GM18873 (cell line): ENCODE results near the gene FSIP1.
"Not testable (repeated sequence)": the region's sequence is repeated elsewhere in the genome, so short reads cannot be mapped to it uniquely, and the experiment has no call there.

Source experiments
- ATAC-seq: cut with Tn5 transposase; IDR thresholded peaks from one replicate; pipeline ENCODE4 v1.9.1; 2021; ENCODE audit warnings: mild to moderate bottlenecking, moderate library complexity, moderate number of reproducible peaks; ENCODE audit not compliant: unreplicated experiment, low FRiP score

The FSIP1 gene

GRCh38 chr15:39782441-39783138 is at the start of gene FSIP1:
TSS of gene FSIP1 (minus strand) at chr15:39782841. CDS start at chr15:39776524, 6,317 bp downstream.
- peak; percentile 90 for ATAC-seq

DNA sequence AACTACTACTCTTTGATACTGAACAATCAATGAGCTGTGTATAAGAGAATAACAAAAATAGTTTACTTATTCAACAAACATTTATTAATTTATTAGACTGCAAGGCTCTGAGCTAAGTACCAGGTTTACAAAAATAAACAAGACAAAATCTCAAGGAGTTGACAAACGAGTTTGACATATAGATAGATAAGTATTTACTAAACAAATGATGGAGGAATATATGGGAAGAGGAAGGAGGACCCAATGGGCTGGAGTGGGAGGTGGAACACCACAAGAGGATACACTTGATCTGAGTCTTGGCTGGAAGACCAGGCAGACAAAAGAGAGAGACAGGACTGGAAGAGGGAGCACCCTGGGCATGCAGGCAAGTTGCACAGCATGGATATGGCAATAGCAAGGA is 47.5 kb upstream of the FSIP1 start:
- no peak for ATAC-seq

DNA sequence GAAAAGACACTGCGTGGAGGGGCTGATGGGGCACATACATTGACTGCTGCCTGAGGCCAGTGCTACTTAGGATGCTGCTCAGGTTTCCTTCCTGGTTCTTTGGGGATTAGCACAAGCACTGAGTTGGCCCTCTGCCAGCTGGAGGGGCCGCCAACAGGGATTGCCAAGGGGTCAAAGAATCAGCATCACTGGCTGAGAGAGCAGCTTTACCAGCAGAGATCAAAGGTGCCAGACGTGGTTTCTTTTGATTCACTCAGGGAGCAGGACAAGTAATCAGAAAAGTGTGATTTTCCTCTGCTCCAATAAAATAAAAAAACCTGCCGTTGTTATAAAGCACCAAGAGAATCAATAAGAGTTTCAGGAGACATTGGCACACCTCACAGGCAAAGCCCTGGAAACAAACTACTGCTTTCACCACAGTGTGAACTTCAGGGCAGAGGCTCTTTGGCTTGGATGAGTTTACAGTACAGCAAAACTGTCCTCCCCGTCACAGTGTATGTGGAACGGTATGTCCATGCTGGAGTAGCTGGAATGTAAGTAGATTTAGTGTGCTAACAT is 45.8 kb upstream of the FSIP1 start:
- ATAC-seq: no peak

DNA sequence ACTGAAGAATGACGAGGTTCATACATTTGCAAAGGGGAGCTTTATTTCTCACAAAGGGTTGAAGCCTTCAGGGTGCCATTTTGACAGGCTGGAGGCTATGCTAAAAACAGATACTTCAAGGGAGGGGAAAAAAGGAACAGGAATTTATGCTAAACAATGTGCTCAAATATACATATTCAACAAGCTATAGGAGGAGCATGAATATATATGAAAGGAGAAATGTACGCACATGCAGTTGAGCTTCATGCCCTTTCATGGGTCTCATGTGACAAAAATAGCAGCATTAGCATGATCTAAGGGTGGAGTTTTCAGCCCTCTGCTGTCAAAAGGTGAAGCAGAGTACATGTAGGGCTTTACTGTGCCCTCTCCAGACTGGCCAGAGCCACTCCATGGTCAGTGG is 44.3 kb upstream of the FSIP1 start:
- no peak for ATAC-seq

- ATAC-seq: no peak
Observed at GRCh38 chr15:39823634-39824033, 41.0 kb upstream of the FSIP1 start.

GRCh38 chr15:39820050-39820602 is 37.5 kb upstream of the FSIP1 start:
- ATAC-seq: no peak

DNA sequence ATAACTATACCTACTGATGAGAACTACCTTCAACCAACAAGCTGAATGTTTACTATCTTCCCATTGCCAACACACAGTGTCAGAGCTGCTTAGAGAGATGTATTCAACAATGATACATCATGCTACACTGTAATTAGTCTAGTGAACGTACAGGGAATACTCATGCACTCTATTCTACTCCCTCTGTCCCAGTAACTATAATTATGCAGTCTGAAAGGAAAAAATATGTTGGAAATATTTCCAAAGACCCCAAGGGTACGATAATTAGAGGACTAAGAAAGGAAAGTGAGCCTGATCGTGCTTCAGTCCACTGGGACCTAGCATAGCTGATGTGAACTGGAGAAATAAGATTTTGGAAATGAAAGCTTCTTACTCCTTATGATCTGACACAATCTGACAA is 36.9 kb upstream of the FSIP1 start:
- no peak for ATAC-seq

DNA sequence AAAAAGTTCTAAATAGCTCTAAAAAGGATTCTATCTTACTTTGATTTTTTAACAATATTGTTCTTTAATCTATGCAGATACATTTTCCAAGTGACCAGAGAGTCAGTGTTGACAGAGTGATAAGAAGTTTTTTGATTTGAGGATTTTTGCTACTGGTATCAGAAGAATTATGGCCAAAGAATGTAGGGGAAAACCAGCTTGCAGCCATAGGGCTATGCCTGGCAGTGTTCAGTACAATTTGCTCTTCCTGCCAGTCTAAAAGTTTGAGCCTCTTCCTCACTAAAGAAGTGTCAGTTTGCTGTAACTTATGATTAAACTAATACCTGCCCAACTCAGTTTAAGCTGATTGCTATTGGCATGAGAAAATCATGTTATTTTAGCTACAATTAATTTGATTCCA is 35.3 kb upstream of the FSIP1 start:
- no peak for ATAC-seq

DNA sequence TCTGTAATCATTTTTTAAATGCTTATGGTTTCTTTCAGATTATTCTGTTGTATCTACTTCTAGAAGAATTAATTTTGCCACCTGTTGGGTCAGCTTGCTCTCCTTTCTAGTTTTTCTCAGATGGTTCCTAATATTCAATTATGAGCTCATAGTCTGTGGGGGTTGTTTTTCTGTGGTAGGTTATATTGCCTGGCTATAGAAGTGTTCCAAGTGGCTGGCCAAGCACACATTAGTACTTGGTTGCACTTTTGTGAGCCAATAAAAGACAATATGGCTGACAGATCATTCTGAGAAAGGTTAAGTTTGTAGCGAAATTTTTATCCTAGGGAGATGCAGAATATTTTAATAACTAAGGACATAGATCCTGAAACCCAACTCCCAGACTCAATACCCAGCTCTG is 31.8 kb upstream of the FSIP1 start:
- no peak for ATAC-seq

DNA sequence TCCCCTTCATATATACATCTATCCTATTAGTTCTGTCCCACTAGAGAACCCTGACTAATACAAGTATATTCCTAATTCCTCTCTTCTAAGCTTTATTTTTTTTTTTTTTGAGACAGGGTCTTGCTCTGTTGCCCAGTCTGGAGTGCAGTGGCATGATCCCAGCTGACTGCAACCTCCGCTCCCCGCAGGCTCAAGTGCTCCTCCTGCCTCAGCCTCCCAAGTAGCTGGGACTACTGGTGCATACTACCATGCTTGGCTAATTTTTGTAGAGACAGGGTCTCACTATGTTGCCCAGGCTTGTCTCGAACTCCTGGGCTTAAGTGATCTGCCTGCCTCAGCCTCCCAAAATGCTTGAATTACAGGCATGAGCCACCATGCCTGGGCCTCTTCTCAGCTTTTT is 30.0 kb upstream of the FSIP1 start:
- ATAC-seq: not testable (repeated sequence)

GRCh38 chr15:39808909-39809308 is 26.3 kb upstream of the FSIP1 start:
- ATAC-seq: no peak

DNA sequence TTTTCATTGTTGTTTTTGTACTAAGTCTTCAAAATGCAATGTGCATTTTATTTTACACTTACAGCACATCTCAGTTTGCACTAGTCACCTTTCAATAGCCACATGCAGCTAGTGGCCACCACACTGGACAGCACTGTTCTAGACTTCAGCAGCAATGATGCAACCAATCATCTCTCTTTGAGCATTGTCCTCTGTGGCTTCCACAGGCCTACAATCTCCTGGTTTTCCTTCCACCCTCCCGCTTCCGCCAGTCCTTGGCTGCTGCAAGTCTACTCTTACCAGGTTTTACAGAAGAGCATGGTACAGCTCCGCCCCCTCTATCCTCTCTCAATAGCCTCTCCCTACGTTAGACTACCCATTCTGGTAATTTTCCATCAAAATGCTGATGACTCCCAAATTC is 25.1 kb upstream of the FSIP1 start:
- no peak for ATAC-seq

DNA sequence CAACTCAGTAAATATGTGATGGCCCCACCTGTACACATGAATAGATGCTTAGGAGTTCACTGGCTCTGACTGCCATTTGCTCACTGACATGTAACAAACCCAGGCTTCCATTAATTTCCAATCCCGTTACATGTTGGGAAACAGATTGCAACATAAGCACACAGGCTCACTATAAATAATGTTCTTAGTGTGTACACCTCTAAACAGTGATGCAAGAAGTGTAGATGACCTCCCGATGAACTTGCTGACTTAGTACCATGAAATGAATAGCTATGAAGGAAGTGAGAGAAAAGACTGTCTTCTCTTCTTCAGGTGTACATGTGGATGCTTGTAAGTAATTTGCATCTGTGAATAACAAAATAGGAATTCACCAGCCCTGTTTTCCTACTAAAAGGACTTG is 21.4 kb upstream of the FSIP1 start:
- ATAC-seq: no peak

DNA sequence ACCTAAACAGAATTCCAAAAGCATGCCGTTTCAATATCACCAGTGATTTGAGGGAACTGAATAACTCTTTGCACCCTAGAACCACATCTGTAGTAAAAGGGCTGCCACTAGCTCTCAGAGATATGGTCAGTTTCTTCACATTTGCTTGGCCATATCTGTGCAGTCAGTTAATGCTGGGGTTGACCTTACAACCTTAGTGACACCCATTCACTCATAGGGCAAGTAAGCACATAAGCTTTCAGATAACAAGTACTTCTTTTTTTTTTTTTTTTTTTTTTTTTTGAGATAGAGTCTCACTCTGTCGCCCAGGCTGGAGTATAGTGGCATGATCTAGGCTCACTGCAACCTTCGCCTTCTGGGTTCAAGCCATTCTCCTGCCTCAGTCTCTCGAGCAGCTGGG is 20.4 kb upstream of the FSIP1 start:
- no peak for ATAC-seq

- ATAC-seq: no peak
Observed at GRCh38 chr15:39801641-39802309, 19.1 kb upstream of the FSIP1 start.

DNA sequence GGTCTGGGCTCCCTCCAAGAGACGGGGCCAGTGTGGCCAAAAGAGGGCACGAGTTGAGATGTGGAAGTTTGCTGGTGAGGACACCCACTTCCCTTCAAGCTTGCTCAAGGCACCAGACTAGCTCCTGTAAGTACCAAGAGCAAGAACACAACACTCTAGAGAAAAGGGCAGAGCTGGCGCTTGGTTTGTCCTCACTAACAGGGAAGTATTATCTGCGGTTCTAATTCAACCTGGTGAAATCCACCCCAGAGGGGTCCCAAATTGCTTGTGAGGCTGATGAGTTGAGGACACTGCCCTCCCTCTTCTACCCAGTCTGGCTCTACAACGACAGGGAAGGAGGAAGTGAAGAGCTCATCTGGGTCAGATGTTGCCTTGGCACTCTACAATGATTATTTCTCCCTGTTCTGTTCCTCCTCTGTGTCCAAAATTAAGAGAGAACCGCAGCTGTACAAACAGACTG is 16.9 kb upstream of the FSIP1 start:
- no peak for ATAC-seq

GRCh38 chr15:39798382-39798781 is 15.7 kb upstream of the FSIP1 start:
- ATAC-seq: no peak

- no peak for ATAC-seq
Observed at GRCh38 chr15:39797407-39797806, 14.8 kb upstream of the FSIP1 start.

GRCh38 chr15:39796601-39797000 is 14.0 kb upstream of the FSIP1 start:
- no peak for ATAC-seq

DNA sequence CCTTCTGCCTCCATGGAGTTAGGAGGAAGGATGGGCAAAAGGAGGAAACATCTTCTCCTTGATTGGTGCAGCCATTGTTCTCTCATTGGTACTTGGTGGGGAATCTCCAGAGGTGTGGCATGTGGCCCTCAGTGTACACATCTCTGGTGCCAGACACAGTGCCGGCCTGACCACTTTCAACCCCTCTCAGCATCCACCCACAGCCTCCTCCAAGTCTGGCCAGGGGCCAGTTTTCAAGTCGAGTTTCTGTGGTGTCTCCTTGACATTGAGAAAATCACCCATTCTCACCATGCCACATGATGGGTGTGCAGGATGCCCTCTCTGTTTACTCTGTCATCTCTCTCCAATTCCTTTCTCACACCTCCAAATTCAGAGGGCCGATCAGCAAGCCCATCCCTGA is 12.8 kb upstream of the FSIP1 start:
- no peak for ATAC-seq

DNA sequence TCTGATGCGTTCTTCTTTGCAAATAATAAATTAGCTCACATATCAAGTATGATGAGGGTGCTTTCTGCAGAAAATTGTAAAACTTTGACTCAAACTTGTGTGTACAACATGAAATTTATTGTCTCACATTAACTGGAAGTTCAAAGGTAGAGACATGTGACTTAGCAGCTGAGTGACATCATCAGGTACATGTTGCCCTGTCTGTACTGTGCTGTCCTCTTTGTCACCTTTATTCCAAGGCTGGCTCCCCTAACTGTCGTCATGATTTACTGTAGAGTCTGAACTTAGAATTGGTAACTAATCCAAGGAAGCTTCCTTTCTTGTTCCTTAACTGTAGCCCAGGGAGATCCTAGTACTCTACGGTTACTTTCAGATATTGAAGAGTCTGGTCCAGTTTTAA is 12.3 kb upstream of the FSIP1 start:
- no peak for ATAC-seq

DNA sequence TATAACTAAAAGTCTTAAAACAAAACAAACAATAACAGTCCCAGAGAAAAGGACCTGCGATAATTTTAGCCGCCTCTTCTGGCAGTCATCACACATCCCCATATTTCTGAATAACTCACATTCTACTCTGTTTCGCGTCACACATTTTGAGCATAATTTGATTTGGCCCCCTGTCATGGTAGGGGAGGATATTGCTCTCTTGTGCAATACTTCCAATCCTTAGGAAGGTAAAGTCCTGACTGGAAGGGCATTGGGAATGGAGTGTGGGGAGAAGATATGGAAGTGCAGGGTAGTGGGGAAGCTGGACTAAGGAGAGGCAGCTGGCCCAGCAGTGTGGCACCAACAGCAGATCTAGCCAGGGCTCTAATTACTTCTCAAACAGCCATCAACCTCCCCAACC is 11.3 kb upstream of the FSIP1 start:
- no peak for ATAC-seq
